Endothelial cell of umbilical vein (primary cell): ENCODE results near the gene RANBP17. TPM values are rescaled to one million over a fixed set of nuclear protein-coding genes. Genes with fewer than 3 reads are reported as not detected.

Experiments
- BruUV-seq: library from RNA; stranded (reverse); fragments of 400-500 nt; replicated peaks from 2 replicates; lab custom pipeline; 2021; lab: Mats Ljungman, UMichigan
- CTCF ChIA-PET: fragments of 300-600, 350-600 bp; sonication (Branson Sonifier 250); formaldehyde crosslinking; loops from one replicate; lab custom pipeline; 2021; ENCODE audit warnings: antibody characterized with exemption, inconsistent platforms; lab: Charles Lee
- POLR2A ChIA-PET: fragments of 300-600, 350-600 bp; sonication (Branson Sonifier 250); formaldehyde crosslinking; loops from one replicate; lab custom pipeline; 2021; ENCODE audit warnings: antibody characterized with exemption, inconsistent platforms; lab: Charles Lee
- DNase-seq: peaks from one replicate; pipeline ENCODE4 v3.0.0-alpha.2; 2011; ENCODE audit warnings: low read depth, low spot score
- FAIRE-seq: peaks from 2 replicates; lab custom pipeline; 2011; peaks lifted over from hg19 to GRCh38; lab: Jason Lieb, UNC
- H2AFZ ChIP-seq: 2 replicates; pipeline ENCODE4 v1.6.0; 2012; ENCODE audit warnings: low read depth, low read length, control low read depth, inconsistent platforms
- H3K27ac ChIP-seq: 2 replicates; pipeline ENCODE4 v1.5.1; 2011; ENCODE audit warnings: low read depth, mild to moderate bottlenecking, control low read depth, low read length, moderate library complexity; ENCODE audit not compliant: insufficient read depth
- H3K27me3 ChIP-seq, 2 experiments: 2 replicates each; pipeline versions ENCODE4 v1.6.0 to v1.6.1; 2011; ENCODE audit warnings: low read length in 2 of 2, mixed read lengths in 1 of 2; ENCODE audit not compliant: control insufficient read depth in 2 of 2, insufficient read depth in 2 of 2
- H3K36me3 ChIP-seq, 2 experiments: 2 replicates in 1 of 2; 3 replicates in 1 of 2; pipeline ENCODE4 v1.5.1; 2011; ENCODE audit warnings: low read length in 2 of 2, mild to moderate bottlenecking in 1 of 2, moderate library complexity in 1 of 2; ENCODE audit not compliant: control insufficient read depth in 2 of 2, insufficient read depth in 2 of 2; ENCODE audit errors: extremely low read depth in 1 of 2
- H3K4me1 ChIP-seq: 3 replicates; pipeline ENCODE4 v1.5.1; 2011; ENCODE audit warnings: mild to moderate bottlenecking, low read length; ENCODE audit not compliant: control insufficient read depth, insufficient read depth; ENCODE audit errors: extremely low read depth
- H3K4me2 ChIP-seq: 2 replicates; pipeline ENCODE4 v1.6.1; 2011; ENCODE audit warnings: low read length, control low read depth, mixed read lengths; ENCODE audit not compliant: insufficient read depth
- H3K4me3 ChIP-seq, 3 experiments: fragments of 200-600 bp in 1 of 3; sonication (generic), shearing (Covaris generic) in 1 of 3; replicated peaks in 1 of 3; 2 replicates each; pipeline ENCODE4 v1.5.1; 2011 to 2016; ENCODE audit warnings: control low read depth in 3 of 3, low read length in 3 of 3, mild to moderate bottlenecking in 2 of 3, inconsistent platforms in 1 of 3, low read depth in 1 of 3, moderate library complexity in 1 of 3; ENCODE audit not compliant: insufficient read depth in 1 of 3
- H3K79me2 ChIP-seq: 2 replicates; pipeline ENCODE4 v1.6.0; 2012; ENCODE audit warnings: low read length, inconsistent platforms; ENCODE audit not compliant: control insufficient read depth, insufficient read depth
- H3K9ac ChIP-seq: replicated peaks from 2 replicates; pipeline ENCODE3; 2011; ENCODE audit warnings: low read length, control low read depth; ENCODE audit not compliant: insufficient read depth; ENCODE audit errors: extremely low read depth
- H3K9me1 ChIP-seq: replicated peaks from 3 replicates; pipeline ENCODE4 v1.6.0; 2011; ENCODE audit warnings: mild to moderate bottlenecking, low read length; ENCODE audit not compliant: control insufficient read depth, insufficient read depth; ENCODE audit errors: extremely low read depth
- H3K9me3 ChIP-seq: replicated peaks from 2 replicates; pipeline ENCODE4 v1.5.1; 2012; ENCODE audit warnings: low read length, inconsistent platforms; ENCODE audit not compliant: control insufficient read depth, insufficient read depth
- H4K20me1 ChIP-seq: replicated peaks from 2 replicates; pipeline ENCODE3; 2011; ENCODE audit warnings: mild to moderate bottlenecking, low read length; ENCODE audit not compliant: control insufficient read depth, insufficient read depth; ENCODE audit errors: extremely low read depth
- CTCF ChIP-seq, 2 donors: IDR thresholded peaks; 1 replicate in 1 of 2; 2 replicates in 1 of 2; pipeline ENCODE4 v1.5.1; 2011; ENCODE audit warnings: low read length in 2 of 2, mild to moderate bottlenecking in 2 of 2, moderate library complexity in 2 of 2, control low read depth in 1 of 2, inconsistent platforms in 1 of 2, low read depth in 1 of 2; ENCODE audit not compliant: insufficient read depth in 1 of 2; ENCODE audit errors: extremely low read depth in 1 of 2
- EZH2 ChIP-seq: IDR thresholded peaks from 2 replicates; pipeline ENCODE4 v1.6.1; 2012; ENCODE audit warnings: borderline replicate concordance, low read depth, mild to moderate bottlenecking, moderate library complexity, low read length, inconsistent platforms; ENCODE audit not compliant: severe bottlenecking
- FOS ChIP-seq: IDR thresholded peaks from 2 replicates; pipeline ENCODE4 v1.6.1; 2011; ENCODE audit warnings: mild to moderate bottlenecking, low read length, moderate library complexity, borderline replicate concordance; ENCODE audit not compliant: insufficient read depth
- GATA2 ChIP-seq: IDR thresholded peaks from 2 replicates; pipeline ENCODE4 v1.7.0; 2011; ENCODE audit warnings: low read depth, mild to moderate bottlenecking, moderate library complexity, mixed read lengths, low read length; ENCODE audit not compliant: insufficient read length, insufficient read depth
- JUN ChIP-seq: IDR thresholded peaks from 2 replicates; pipeline ENCODE4 v1.6.1; 2011; ENCODE audit warnings: borderline replicate concordance, low read depth; ENCODE audit not compliant: insufficient read length, insufficient read depth
- MYC ChIP-seq: IDR thresholded peaks from one replicate; pipeline ENCODE4 v1.6.1; 2011; ENCODE audit warnings: mild to moderate bottlenecking, low read depth, low read length
- POLR2A ChIP-seq: IDR thresholded peaks from 2 replicates; pipeline ENCODE4 v1.6.1; 2012; ENCODE audit warnings: low read depth, mild to moderate bottlenecking, control low read depth, low read length
- POLR2AphosphoS5 ChIP-seq: IDR thresholded peaks from 2 replicates; pipeline ENCODE4 v1.6.1; 2012; ENCODE audit warnings: low read depth, mild to moderate bottlenecking, control low read depth, low read length, moderate library complexity; ENCODE audit not compliant: insufficient read depth
- dilution Hi-C: fragments of 300-500 bp; cut with MboI; formaldehyde crosslinking; loops from one replicate; pipeline ENCODE4 v1.15.0; 2019; ENCODE audit warnings: low sequenced_read_pairs; ENCODE audit not compliant: extremely low pct_ligation_motif_present
- intact Hi-C: fragments of 100-400 bp; cut with micrococcal nuclease; formaldehyde crosslinking; loops from one replicate; pipeline ENCODE4 v1.10.0; 2022
- polyA plus RNA-seq, 4 experiments: library from polyadenylated mRNA; depleted of rRNA in 3 of 4; stranded (reverse) in 3 of 4; unstranded in 1 of 4; fragments of >200 nt; gene quantifications; 2 replicates each; pipeline versions ENCODE4 v1.2.1 to v1.2.3, GENCODE V29; 2011 to 2012; ENCODE audit warnings: missing spikeins in 1 of 4
- total RNA-seq: library from RNA; stranded (reverse); gene quantifications from 2 replicates; pipeline ENCODE4 v1.2.3, GENCODE V29; 2021
- TF ChIP-seq, protein P1 (sequence below): IDR thresholded peaks from 2 replicates; pipeline ENCODE4 v1.6.1; 2011; ENCODE audit not compliant: insufficient read depth, insufficient read length

Gene RANBP17
- total and polyA plus RNA-seq, 2 donors (not counting 3 experiments of a cell fraction or from before 2014, with no cell fraction given) = 5.6 to 13.6 TPM

DNA sequence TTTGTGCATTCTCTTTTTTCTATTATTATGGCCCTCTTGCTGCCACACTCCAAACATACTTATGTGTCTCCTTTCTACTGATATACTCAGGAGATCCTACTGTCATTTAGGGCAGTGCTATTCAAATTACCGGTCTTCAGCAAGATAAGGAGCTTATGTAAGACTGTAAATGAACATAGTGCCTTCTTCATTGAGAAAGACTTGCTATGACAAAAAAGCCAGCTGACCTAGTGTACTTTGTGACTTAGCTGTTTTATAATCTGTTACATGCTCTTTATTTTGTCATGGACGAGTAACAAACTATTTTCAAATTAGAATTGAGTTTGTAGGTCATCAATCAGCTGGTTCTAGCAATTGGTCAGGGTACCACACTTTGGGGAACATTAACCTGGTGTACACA is 32.8 kb downstream of the RANBP17 start:
- H3K4me1 ChIP-seq = peaks cover 6% of the 10 kb centered on the region
- no peaks in the 10 kb centered on the region for H3K9me3 ChIP-seq
- dilution Hi-C loops (no loop called here), intact Hi-C loops (no loop called here)
- no peaks in the 10 kb centered on the region for H3K27me3 ChIP-seq
- no peak overlapping the region for H3K4me3 ChIP-seq
- BruUV-seq = no TSS peak
- FAIRE-seq = no peak
- CTCF ChIA-PET = interaction anchor here (1.0 to 3.8 kb wide), 15 partner anchors 9 to 258 kb away, joined by 3 to 21 read pairs (median 4); partner anchors contain the start of gene RANBP17
- no peak overlapping the region for H3K9ac ChIP-seq
- H3K27ac ChIP-seq = no peak overlapping the region
- POLR2A ChIA-PET = interaction anchor here (0.9 kb wide), 1 partner anchor 81 kb away, joined by 4 read pairs; no protein-coding TSS in a partner anchor
- no peak overlapping the region for H2AFZ ChIP-seq
- TF ChIP-seq JUN (no peak), GATA2 (no peak), EZH2 (no peak), CTCF (IDR thresholded peaks at IDR 0.05; ENCODE audit: extremely low read depth in 1 of 2, insufficient read depth in 1 of 2, low read depth in 1 of 2, low read length in 2 of 2) (no peak), POLR2A (no peak), MYC (no peak), POLR2AphosphoS5 (no peak), FOS (no peak)
- TF ChIP-seq, protein P1, sequence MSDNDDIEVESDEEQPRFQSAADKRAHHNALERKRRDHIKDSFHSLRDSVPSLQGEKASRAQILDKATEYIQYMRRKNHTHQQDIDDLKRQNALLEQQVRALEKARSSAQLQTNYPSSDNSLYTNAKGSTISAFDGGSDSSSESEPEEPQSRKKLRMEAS = no peak
- H3K4me2 ChIP-seq = no peak overlapping the region
- H3K79me2 ChIP-seq = no peaks in the 10 kb centered on the region
- no peaks in the 10 kb centered on the region for H3K36me3 ChIP-seq
- H3K9me1 ChIP-seq = no peaks in the 10 kb centered on the region
- no peaks in the 10 kb centered on the region for H4K20me1 ChIP-seq
- DNase-seq = no peak
